ENCODE measurements around the gene NSUN2.

- TF ChIP-seq CTCF (IDR thresholded peaks at IDR 0.05) (no peak), POLR2A (IDR thresholded peaks at IDR 0.05) (no peak)
Measured at GRCh38 chr5:6649186-6649585, 16.3 kb upstream of the NSUN2 start.
